GM19025 (cell line): ENCODE measurements around the gene ITGA8.
"Not testable (repeated sequence)": the region's sequence is repeated elsewhere in the genome, so short reads cannot be mapped to it uniquely, and the experiment has no call there.

Source experiments
- ATAC-seq: cut with Tn5 transposase; IDR thresholded peaks from one replicate; pipeline ENCODE4 v1.9.1; 2021; ENCODE audit warnings: mild to moderate bottlenecking, low read depth, moderate library complexity; ENCODE audit not compliant: unreplicated experiment

ITGA8 gene

DNA sequence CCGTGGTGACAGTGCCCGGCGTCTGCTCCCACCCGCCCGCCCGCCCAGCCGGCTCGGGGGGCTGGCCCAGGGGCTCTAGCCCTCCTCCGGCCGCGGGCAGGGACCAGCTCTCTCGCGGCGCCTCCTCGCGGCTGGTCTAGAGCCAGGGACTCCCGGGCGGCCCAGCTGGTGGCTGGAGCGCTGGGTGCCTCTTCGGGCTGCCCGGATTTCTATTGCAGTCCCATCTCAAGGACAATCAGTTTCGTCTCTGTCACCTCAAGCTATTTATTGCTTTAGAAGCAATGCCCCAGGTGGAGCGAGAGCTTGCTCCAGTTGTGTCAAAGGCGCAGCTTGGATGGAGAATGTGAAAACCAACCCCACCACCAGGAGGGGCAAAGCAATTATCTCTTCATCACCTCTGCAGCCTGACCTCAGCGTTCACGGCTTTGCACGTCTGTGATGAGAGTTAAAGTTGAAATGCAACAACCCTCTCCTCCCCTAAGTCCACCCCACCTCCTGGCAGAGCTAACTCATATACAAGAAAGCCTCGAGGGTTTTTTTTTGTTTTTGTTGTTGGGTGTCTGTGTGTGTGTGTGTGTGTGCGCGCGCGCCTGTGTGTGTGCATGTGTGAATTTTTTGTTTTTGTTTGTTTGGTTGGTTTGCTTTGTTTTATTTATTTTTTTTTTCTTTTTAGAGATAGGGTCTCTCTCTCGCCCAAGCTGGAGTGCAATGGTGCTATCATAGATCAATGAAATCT is at the start of gene ITGA8:
TSS of gene ITGA8 (minus strand) at position 24 of the 736 bp plus-strand sequence. CDS start 151 bp downstream, outside the sequence.
- ATAC-seq: no peak

GRCh38 chr10:15764892-15765454 is 45.3 kb upstream of the ITGA8 start:
- no peak for ATAC-seq

DNA sequence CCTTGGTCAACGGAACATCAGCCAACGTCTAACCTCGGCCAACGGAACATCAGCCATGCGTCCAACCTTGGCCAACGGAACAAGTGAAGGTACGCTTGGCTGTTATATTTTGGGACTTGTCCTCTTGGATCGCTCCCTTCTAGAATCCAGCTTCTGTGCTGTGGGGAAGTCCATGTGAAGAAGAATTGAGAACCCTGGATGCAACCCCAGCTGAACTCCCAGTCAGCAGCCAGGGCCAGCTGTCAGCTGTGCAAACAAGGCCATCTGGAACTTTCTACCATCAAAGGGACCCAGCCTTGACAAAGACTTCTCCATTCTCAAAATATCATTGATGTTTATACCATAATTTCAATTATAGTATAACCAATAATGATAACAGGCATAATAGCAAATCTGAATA is 43.3 kb upstream of the ITGA8 start:
- no peak for ATAC-seq

- ATAC-seq: not testable (repeated sequence)
Measured at GRCh38 chr10:15762239-15762638, 42.5 kb upstream of the ITGA8 start.

- ATAC-seq: not testable (repeated sequence)
Measured at GRCh38 chr10:15761224-15761623, 41.5 kb upstream of the ITGA8 start.

DNA sequence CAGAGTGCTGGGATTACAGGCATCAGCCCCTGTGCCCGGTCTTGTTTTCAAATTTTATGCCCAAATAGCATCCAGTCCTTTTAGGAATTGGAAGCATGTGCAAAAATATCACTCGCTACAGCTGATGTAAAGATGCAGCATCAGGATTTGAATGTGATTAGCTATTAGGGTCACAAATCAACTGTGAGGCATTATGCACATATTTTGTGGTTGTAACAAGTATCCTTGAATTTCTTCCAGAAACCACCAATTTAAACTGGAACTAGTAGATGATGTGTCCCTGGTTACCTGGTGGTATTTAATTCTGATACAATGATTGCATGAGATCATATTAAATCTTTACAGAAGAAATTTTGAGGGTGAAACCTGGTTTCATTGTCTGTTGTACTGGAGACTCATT is 41.0 kb upstream of the ITGA8 start:
- ATAC-seq: no peak

DNA sequence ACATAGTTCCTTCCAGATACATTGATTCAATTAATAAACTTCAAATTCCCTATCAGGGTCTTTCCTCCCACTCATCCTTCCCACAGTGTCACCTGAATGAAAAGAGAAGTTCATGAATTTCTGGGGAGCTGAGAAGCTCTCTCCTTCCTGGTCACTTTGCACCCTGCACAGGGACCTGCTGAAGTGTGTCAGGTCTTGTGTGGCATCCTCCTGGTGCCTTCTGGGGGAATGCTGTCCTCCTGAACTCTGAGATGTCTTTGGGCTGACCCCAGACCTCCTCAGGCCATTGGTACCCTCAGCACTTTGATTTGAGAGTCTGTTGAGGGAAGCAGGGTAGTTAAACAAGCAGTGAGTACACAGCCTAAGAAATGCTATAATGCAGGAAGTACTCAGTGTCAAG is 39.5 kb upstream of the ITGA8 start:
- ATAC-seq: no peak

- no peak for ATAC-seq
Measured at GRCh38 chr10:15758618-15759017, 38.9 kb upstream of the ITGA8 start.

DNA sequence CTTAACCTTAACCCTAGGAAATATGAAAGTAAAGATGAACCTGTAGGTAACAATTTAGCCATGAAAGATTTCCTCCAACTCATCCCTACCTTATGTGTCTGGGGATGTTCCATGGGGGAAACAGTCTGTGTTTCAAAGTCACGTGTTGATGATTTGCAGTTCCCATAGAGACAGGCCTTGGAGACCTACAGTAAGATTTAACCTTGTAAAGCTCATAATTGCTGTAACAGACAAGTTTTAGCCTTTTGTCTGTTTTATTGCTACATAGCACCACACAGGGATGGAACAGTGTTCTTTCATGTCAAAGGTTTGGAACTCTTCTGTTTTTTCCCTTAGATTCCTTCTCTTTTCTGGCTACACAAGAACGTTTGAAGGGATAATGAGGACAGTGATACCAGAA is 35.2 kb upstream of the ITGA8 start:
- no peak for ATAC-seq

GRCh38 chr10:15751046-15751445 is 31.3 kb upstream of the ITGA8 start:
- no peak for ATAC-seq

- no peak for ATAC-seq
Measured at GRCh38 chr10:15748126-15748525, 28.4 kb upstream of the ITGA8 start.

GRCh38 chr10:15747632-15748031 is 27.9 kb upstream of the ITGA8 start:
- ATAC-seq: no peak

GRCh38 chr10:15745751-15746150 is 26.0 kb upstream of the ITGA8 start:
- ATAC-seq: no peak

- no peak for ATAC-seq
Measured at GRCh38 chr10:15744217-15744865, 24.6 kb upstream of the ITGA8 start.

DNA sequence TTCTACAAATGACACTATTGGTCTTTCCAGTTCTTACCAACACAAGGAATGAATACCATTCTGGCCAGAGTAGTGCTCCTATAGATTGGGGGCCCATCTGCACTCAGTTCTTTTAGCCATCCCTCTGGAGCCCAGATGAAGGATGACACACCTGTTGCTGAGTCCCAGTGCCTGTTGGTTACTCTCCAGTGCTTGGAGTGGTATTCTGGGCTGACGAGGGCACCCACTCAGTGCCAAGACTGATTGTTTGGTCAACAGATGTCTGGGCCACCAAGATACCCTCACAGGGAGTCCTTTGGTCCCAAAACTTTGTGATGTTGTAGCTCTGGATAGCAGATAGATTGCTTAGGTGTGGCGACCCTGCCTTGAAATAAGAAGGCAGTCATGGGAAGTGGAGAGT is 23.7 kb upstream of the ITGA8 start:
- no peak for ATAC-seq

- no peak for ATAC-seq
Measured at GRCh38 chr10:15742836-15743235, 23.1 kb upstream of the ITGA8 start.

DNA sequence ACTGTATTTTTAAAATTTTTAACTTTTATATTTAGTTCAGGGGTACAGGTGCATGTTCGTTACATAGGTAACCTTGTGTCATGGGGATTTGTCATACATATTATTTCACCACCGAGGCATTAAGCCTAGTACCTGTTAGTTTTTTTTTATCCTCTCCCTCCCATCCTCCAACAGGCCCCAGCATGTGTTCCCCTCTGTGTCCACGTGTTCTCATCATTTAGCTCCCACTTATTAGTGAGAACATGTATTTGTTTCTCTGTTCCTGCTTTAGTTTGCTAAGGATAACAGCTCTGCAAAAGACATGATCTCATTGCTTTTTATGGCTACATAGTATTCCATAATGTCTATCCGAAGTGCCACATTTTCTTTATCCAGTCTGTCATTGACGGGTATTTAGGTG is 22.4 kb upstream of the ITGA8 start:
- ATAC-seq: no peak

- ATAC-seq: no peak
Measured at GRCh38 chr10:15741581-15741980, 21.9 kb upstream of the ITGA8 start.

DNA sequence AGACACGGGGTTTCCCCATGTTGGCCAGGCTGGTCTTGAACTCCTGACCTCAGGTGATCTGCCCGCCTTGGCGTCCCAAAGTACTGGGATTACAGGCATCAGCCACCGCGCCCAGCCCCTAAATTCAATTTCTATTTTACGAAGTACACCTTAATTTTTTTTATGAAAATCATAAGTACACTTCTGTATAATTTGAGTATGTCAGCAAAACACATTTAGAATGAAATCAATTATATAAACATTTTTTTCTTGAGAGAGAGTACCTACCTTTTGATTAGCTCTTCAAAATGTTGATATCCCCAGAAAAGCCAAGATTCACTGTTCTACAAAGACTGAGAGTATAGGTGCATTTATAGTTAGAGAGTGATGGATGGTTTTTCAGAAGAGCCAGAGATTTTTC is 20.5 kb upstream of the ITGA8 start:
- ATAC-seq: no peak

DNA sequence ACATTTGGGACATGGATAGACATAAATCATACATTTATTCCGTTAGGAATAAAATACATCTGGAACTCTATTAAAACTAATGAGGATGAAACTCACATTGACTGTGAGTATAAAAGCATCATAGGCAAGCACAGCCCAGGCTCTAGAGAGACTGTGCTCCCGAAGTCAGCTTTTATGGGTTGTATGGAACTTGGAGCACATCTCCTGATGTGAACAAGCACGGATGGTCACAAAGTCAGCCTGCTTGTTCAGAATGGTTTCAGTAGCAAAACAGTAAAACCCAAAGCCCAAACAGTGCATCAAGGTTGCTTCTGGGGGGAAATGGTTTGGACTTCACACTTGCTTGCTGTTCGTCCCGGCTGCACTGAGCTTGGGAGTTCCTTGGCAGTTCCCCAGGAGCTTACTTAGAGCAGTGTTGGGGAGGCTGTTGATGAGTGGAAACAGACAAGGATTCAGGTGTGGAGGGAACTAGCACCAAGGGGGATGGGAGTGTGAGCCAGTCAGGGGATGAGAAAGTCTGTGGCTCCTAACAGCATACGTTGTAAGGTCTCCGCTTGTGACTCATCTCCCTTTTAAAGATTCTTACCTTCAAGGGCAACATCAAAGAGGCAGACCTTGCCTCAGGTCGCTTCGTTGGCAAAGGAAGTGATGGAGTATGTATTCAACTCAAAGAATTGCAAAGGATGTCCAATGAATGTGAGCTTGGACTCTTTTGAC is 19.7 kb upstream of the ITGA8 start:
- no peak for ATAC-seq

DNA sequence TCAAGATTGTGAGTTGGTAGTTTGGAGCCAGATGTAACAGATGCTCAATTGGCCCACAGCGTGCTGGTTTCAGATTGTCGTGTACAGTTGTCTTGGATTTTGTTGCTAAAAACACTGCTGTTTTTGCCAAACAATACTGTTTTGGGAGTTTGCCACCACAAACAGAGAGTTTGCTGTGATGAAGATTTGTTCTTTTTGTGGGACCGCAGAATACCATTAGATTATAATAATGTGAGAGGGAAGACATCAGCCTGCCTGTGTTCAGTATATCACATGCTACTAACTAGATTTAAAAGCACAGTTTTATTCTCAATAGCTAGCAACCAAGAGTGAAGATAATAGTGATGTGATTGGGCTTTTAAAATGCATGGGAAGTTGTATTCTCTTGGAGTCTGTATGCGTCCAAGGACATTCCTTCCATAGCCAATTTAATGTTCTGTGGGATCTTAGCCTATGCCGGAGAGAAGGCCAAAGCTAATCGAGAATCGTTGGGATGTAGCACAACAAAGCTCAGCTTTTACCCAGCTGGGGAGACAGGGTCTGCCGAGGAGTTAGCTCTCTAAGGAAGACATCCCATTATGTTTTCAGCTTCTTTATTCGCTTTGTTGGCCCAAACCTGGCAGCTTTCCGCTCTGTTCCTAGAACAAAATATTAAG is 18.7 kb upstream of the ITGA8 start:
- ATAC-seq: no peak
